ENCODE data around the gene MACROD2.

MACROD2 gene

DNA sequence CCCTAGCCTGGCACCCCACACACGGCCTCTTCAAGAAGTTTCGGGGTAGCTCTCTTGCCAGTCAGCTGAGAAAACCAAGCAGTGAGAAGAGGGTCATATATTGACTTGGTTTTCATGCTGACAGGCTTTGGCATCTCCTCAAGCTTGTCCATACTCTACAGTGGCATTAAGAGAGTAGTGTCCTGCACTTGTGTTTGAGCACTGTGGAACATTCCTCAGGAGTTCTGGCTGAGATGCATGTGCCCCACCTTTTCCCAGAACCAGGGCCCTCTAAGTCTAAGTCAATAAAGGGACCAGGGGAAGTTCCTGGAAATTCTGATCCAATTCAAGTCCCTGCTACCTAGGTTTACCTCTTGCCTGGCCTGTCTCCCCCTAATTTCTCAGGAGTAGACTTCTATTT is 886.2 kb downstream of the MACROD2 start:
- DNase-seq (ENCODE audit: extremely low read depth, insufficient read length): no peak
- no peaks in the 10 kb centered on the region for H3K27me3 ChIP-seq (replicated peaks; ENCODE audit: control insufficient read depth, insufficient read depth, low read length)
- no peak overlapping the region for H3K4me3 ChIP-seq (replicated peaks; ENCODE audit: low read depth, low read length)
- no peaks in the 10 kb centered on the region for H3K36me3 ChIP-seq (ENCODE audit: control insufficient read depth, insufficient read depth, low read length)
- TF ChIP-seq, protein P1, sequence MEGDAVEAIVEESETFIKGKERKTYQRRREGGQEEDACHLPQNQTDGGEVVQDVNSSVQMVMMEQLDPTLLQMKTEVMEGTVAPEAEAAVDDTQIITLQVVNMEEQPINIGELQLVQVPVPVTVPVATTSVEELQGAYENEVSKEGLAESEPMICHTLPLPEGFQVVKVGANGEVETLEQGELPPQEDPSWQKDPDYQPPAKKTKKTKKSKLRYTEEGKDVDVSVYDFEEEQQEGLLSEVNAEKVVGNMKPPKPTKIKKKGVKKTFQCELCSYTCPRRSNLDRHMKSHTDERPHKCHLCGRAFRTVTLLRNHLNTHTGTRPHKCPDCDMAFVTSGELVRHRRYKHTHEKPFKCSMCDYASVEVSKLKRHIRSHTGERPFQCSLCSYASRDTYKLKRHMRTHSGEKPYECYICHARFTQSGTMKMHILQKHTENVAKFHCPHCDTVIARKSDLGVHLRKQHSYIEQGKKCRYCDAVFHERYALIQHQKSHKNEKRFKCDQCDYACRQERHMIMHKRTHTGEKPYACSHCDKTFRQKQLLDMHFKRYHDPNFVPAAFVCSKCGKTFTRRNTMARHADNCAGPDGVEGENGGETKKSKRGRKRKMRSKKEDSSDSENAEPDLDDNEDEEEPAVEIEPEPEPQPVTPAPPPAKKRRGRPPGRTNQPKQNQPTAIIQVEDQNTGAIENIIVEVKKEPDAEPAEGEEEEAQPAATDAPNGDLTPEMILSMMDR (IDR thresholded peaks at IDR 0.05; ENCODE audit: insufficient read depth, low read length, poor library complexity, severe bottlenecking): no peak

DNA sequence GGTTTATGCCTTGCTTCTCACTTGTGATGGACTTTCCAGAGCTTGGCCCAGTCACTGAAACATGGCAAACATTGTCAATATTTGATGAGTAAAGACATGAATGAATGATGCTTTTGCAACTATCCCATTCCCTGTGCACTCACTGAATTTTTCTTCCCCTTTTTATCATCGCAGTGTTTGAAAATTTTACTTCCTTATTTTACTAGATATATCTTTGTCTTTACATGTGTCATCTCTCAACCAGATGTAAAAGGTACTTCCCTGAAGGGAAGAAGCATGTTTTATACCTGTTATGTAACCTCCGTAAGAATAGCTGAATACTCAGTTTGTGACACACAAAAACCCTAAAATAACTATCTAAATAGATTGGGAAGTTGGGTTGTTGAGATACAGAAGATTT is 886.8 kb downstream of the MACROD2 start:
- DNase-seq (ENCODE audit: extremely low read depth, insufficient read length): no peak
- H3K4me3 ChIP-seq (replicated peaks; ENCODE audit: low read depth, low read length): no peak overlapping the region
- TF ChIP-seq, protein P1 (IDR thresholded peaks at IDR 0.05; ENCODE audit: insufficient read depth, low read length, poor library complexity, severe bottlenecking): no peak
- no peaks in the 10 kb centered on the region for H3K36me3 ChIP-seq (ENCODE audit: control insufficient read depth, insufficient read depth, low read length)
- no peaks in the 10 kb centered on the region for H3K27me3 ChIP-seq (replicated peaks; ENCODE audit: control insufficient read depth, insufficient read depth, low read length)

DNA sequence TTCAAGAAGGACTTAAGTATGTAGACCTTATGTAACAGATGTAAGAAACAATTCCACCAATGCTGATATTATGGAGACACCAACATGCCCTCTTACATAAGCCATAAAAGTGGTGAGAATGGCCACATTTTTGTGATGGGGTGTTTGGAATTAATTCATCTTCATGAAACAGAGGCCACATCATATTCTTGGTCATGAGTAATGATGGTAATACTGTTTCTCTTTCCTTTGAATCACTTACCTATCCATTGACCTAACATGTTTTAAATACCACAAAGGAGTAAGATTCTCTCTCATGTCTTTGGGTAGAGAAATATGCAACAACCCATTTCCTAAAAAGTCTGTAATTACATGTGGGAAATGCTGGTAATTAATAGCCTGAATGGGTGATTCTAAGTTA is 887.5 kb downstream of the MACROD2 start:
- Histone ChIP-seq H3K36me3 (ENCODE audit: control insufficient read depth, insufficient read depth, low read length) (no peaks in the 10 kb centered on the region), H3K27me3 (replicated peaks; ENCODE audit: control insufficient read depth, insufficient read depth, low read length) (no peaks in the 10 kb centered on the region), H3K4me3 (replicated peaks; ENCODE audit: low read depth, low read length) (no peak overlapping the region)
- DNase-seq (ENCODE audit: extremely low read depth, insufficient read length): no peak
- TF ChIP-seq, protein P1 (IDR thresholded peaks at IDR 0.05; ENCODE audit: insufficient read depth, low read length, poor library complexity, severe bottlenecking): no peak

DNA sequence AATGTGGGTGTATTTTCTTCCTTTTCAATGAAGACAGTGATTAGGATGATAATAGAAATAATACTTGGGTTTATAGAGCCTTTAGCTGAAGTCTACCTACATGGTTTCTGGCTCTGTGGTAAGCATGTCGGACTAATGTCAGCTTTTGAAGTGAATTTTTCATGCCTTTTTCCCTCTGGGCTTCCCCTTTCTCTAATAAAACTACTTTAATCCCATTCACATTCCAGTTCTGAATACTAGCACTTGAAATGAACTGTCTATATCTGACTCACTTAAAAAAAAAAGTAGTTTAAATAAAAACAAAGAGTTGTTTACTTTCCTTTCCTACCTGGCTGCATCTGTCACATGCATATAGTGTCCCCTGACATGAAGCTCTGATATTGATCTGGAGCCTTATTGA is 888.0 kb downstream of the MACROD2 start:
- TF ChIP-seq, protein P1 (IDR thresholded peaks at IDR 0.05; ENCODE audit: insufficient read depth, low read length, poor library complexity, severe bottlenecking): no peak
- H3K27me3 ChIP-seq (replicated peaks; ENCODE audit: control insufficient read depth, insufficient read depth, low read length): no peaks in the 10 kb centered on the region
- DNase-seq (ENCODE audit: extremely low read depth, insufficient read length): no peak
- no peaks in the 10 kb centered on the region for H3K36me3 ChIP-seq (ENCODE audit: control insufficient read depth, insufficient read depth, low read length)
- no peak overlapping the region for H3K4me3 ChIP-seq (replicated peaks; ENCODE audit: low read depth, low read length)

DNA sequence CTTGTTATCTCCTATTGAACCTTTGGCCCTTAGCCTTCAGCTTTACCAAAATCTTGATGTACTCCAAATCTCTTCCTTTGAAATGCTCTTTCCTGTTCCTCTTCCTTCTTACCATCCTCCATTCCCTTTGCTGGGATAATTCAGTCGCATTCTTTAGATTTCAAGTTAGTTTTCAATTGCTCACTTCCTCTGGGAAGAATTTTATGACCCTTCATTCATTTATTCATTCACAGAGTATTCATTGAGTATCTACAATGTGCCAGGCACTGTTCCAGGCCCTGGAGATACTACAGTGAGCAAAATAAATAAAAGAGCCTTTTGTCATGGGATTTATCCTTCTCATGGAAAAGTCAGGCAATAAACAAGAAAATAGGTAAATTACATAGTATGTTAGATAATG is 890.3 kb downstream of the MACROD2 start:
- TF ChIP-seq, protein P1 (IDR thresholded peaks at IDR 0.05; ENCODE audit: insufficient read depth, low read length, poor library complexity, severe bottlenecking): no peak
- H3K4me3 ChIP-seq (replicated peaks; ENCODE audit: low read depth, low read length): no peak overlapping the region
- no peaks in the 10 kb centered on the region for H3K36me3 ChIP-seq (ENCODE audit: control insufficient read depth, insufficient read depth, low read length)
- no peak for DNase-seq (ENCODE audit: extremely low read depth, insufficient read length)
- no peaks in the 10 kb centered on the region for H3K27me3 ChIP-seq (replicated peaks; ENCODE audit: control insufficient read depth, insufficient read depth, low read length)

DNA sequence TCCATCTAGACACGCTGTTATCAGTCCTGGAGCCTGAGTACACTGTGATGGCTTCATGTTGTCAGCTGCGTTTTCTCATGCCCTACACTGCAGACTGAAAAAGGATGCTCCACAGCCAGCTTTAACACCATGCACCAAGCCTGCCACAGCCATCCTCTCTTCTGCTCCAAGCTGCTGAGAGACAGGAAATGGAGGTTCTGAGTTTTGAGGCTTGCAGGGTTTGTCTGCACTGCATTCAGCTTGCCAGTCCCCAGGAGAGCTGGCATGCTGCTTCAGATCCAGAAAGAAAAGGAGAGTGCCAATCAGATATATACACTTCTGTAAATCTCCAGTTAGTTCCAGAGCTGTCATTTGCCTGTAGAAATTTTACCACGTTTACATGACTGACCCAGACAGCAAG is 892.8 kb downstream of the MACROD2 start:
- H3K36me3 ChIP-seq (ENCODE audit: control insufficient read depth, insufficient read depth, low read length): no peaks in the 10 kb centered on the region
- DNase-seq (ENCODE audit: extremely low read depth, insufficient read length): no peak
- TF ChIP-seq, protein P1 (IDR thresholded peaks at IDR 0.05; ENCODE audit: insufficient read depth, low read length, poor library complexity, severe bottlenecking): no peak
- no peaks in the 10 kb centered on the region for H3K27me3 ChIP-seq (replicated peaks; ENCODE audit: control insufficient read depth, insufficient read depth, low read length)
- H3K4me3 ChIP-seq (replicated peaks; ENCODE audit: low read depth, low read length): no peak overlapping the region

Measured in GM06990 (cell line).